GM19240 (cell line): Measurements from ENCODE around the gene CDH4.

Experiments used
- DNase-seq: peaks from one replicate; pipeline ENCODE4 v3.0.0; 2011; ENCODE audit warnings: low spot score; ENCODE audit not compliant: insufficient read length

CDH4 gene

GRCh38 chr20:61325718-61326117, 73.7 kb downstream of the CDH4 start:
- DNase-seq = no peak

- no peak for DNase-seq
These were observed 77.0 kb downstream of the CDH4 start for GRCh38 chr20:61328911-61329558.

GRCh38 chr20:61330441-61330840, 78.4 kb downstream of the CDH4 start:
- DNase-seq = no peak

GRCh38 chr20:61331543-61331942, 79.5 kb downstream of the CDH4 start:
- no peak for DNase-seq

GRCh38 chr20:61332016-61332975, 80.2 kb downstream of the CDH4 start:
- no peak for DNase-seq

- no peak for DNase-seq
These were observed 81.5 kb downstream of the CDH4 start for GRCh38 chr20:61333484-61334108.

- no peak for DNase-seq
These were observed 88.1 kb downstream of the CDH4 start for GRCh38 chr20:61340157-61340556.

- no peak for DNase-seq
These were observed 89.5 kb downstream of the CDH4 start for GRCh38 chr20:61341605-61342004.

GRCh38 chr20:61343934-61344333, 91.9 kb downstream of the CDH4 start:
- no peak for DNase-seq

GRCh38 chr20:61345656-61346055, 93.6 kb downstream of the CDH4 start:
- no peak for DNase-seq

- no peak for DNase-seq
These were observed 94.9 kb downstream of the CDH4 start for GRCh38 chr20:61346996-61347395.

- no peak for DNase-seq
These were observed 95.4 kb downstream of the CDH4 start for GRCh38 chr20:61347443-61347842.

GRCh38 chr20:61349447-61350165, 97.5 kb downstream of the CDH4 start:
- no peak for DNase-seq

GRCh38 chr20:61350500-61351250, 98.6 kb downstream of the CDH4 start:
- no peak for DNase-seq

- DNase-seq = no peak
These were observed 100.5 kb downstream of the CDH4 start for GRCh38 chr20:61352346-61353260.

GRCh38 chr20:61353261-61354000, 101.4 kb downstream of the CDH4 start:
- no peak for DNase-seq

GRCh38 chr20:61354001-61354390, 101.9 kb downstream of the CDH4 start:
- DNase-seq = no peak

GRCh38 chr20:61354501-61354900, 102.4 kb downstream of the CDH4 start:
- DNase-seq = no peak

- no peak for DNase-seq
These were observed 102.9 kb downstream of the CDH4 start for GRCh38 chr20:61354901-61355495.
